ENCODE measurements around the gene NATD1. TPM values are rescaled to one million over a fixed set of nuclear protein-coding genes. Genes with fewer than 3 reads are reported as not detected.

Gene NATD1
- total and polyA plus RNA-seq, 3 donors from 2014 or later = 12.1 to 20.0 (median 17.9) TPM

DNA sequence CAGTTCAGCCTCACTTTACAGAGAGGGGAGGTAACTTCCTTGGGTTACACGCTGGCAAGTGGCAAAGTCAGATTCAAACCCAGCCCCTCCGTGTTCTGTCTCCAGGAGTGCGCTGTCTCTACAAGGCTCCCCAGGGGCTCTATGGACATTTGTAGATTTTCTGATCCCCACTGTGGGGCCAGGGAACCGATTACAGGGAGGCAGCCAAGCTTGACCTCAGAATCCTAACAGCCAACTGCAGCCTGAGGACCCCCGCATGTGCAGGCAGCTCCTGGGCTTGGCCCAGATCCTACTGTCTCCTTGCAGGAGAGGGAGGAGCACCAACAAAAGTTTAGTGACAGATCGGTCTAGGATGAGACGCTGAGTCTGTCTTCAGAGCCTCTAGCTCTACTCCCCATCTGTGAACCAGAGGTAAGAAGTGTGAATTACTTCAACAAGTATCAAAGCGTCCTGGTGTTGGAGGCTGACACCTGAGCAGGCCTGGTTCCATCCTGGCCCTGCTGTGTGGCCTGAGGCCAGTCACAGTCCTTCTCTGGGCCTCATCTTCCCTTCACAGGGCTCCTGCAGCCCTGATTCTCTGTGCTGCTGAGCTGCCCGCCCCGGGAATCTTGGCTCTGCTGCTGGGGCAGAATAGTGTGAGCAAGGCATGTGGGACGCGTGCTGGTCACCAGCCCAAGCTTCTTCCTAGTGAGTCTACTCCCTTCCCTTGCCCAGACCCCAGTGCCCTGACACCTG, 9.2 kb upstream of the NATD1 start:
- Histone ChIP-seq H3K27me3 (no peaks in the 10 kb centered on the region), H3K4me3 (no peak overlapping the region), H3K27ac (no peak overlapping the region), H3K36me3 (ENCODE audit: low read depth, missing control alignments) (no peaks in the 10 kb centered on the region), H3K4me1 (no peaks in the 10 kb centered on the region), H3K9me3 (no peaks in the 10 kb centered on the region)
- WGBS, 2 donors = 71 to 86% methylated on average over 8 to 12 of the region's 12 CpGs
- TF ChIP-seq POLR2A (IDR thresholded peaks at IDR 0.05) = no peak
- TF ChIP-seq, protein P1, sequence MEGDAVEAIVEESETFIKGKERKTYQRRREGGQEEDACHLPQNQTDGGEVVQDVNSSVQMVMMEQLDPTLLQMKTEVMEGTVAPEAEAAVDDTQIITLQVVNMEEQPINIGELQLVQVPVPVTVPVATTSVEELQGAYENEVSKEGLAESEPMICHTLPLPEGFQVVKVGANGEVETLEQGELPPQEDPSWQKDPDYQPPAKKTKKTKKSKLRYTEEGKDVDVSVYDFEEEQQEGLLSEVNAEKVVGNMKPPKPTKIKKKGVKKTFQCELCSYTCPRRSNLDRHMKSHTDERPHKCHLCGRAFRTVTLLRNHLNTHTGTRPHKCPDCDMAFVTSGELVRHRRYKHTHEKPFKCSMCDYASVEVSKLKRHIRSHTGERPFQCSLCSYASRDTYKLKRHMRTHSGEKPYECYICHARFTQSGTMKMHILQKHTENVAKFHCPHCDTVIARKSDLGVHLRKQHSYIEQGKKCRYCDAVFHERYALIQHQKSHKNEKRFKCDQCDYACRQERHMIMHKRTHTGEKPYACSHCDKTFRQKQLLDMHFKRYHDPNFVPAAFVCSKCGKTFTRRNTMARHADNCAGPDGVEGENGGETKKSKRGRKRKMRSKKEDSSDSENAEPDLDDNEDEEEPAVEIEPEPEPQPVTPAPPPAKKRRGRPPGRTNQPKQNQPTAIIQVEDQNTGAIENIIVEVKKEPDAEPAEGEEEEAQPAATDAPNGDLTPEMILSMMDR (IDR thresholded peaks at IDR 0.05) = no peak
- no peak for DNase-seq
- intact Hi-C loops (cut with DNase I; ENCODE audit: low total_unique reads) = no loop called here

DNA sequence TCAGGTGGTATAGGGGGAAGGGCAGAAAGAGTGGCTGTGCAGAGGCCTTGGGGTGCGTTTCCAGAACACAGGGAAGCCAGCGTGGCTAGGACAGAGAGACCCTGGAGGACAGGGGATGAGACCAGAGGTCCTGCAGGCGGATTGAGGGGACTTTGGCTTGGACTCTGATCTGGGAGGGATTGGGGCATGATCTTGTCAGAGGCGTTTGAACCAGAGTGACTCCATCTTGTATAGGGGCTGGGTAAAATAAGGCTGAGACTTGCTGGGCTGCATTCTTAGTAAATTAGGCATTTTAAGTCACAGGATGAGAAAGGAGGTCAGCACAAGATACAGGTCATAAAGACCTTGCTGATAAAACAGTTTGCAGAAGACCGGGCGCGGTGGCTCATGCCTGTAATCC, 5.4 kb upstream of the NATD1 start:
- no peak for DNase-seq
- H3K27ac ChIP-seq = no peak overlapping the region
- no peaks in the 10 kb centered on the region for H3K9me3 ChIP-seq
- no peak for TF ChIP-seq POLR2A (IDR thresholded peaks at IDR 0.05)
- TF ChIP-seq, protein P1 (IDR thresholded peaks at IDR 0.05) = no peak
- no peaks in the 10 kb centered on the region for H3K36me3 ChIP-seq (ENCODE audit: low read depth, missing control alignments)
- intact Hi-C loops (cut with DNase I; ENCODE audit: low total_unique reads) = no loop called here
- H3K27me3 ChIP-seq = no peaks in the 10 kb centered on the region
- 90 to 93% methylated on average over 7 of the region's 7 CpGs for WGBS, 2 donors
- H3K4me1 ChIP-seq = no peaks in the 10 kb centered on the region
- H3K4me3 ChIP-seq = no peak overlapping the region

DNA sequence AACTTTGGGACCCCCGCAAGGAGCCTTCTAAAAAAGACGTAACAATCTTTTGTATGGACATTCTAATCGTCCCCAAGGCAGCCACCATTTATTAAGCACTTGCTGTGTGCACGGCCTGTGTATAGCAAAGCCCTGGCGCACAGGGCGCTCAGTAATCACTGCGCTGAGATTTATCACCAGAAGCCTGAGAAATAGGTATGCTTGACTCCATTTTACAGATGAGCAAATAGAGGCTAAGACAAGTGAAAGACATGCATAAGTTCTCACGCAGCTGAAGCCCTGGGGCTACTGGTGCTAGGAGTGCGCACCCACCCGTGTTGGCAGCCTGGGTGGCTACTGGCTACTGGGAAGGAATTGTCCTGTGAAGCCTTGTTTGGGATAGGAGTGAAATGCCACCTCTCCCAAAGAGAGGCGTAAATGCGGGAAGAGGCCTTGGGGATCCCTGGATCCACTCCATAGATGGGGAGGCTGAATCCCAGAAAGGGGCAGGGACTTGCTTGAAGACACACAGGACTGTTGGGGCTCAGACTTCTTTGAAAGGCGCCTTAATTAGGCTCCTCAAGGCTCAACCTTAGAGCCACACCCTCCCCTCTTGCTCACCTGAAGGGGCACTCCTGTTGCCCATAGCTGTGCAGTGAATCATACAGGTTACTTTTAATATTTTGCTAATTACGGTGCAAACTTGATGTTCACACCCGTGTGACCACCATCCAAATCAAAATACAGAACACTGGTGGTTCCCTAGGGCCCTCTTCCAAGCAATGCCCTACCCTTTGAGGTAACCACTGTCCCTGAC, 634 bp upstream of the NATD1 start:
- TF ChIP-seq, protein P1 (IDR thresholded peaks at IDR 0.05) = no peak
- TF ChIP-seq POLR2A (IDR thresholded peaks at IDR 0.05) = no peak
- no peak for DNase-seq
- H3K27me3 ChIP-seq = no peaks in the 10 kb centered on the region
- WGBS, 2 donors = 33 to 34% methylated on average over 15 of the region's 15 CpGs
- no peaks in the 10 kb centered on the region for H3K9me3 ChIP-seq
- H3K4me1 ChIP-seq = peaks cover 17% of the 10 kb centered on the region
- H3K36me3 ChIP-seq (ENCODE audit: low read depth, missing control alignments) = no peaks in the 10 kb centered on the region
- H3K27ac ChIP-seq = peak overlapping the region; percentile 62 to 79
- intact Hi-C loops (cut with DNase I; ENCODE audit: low total_unique reads) = no loop called here
- peak overlapping the region; percentile 59 to 68 for H3K4me3 ChIP-seq

DNA sequence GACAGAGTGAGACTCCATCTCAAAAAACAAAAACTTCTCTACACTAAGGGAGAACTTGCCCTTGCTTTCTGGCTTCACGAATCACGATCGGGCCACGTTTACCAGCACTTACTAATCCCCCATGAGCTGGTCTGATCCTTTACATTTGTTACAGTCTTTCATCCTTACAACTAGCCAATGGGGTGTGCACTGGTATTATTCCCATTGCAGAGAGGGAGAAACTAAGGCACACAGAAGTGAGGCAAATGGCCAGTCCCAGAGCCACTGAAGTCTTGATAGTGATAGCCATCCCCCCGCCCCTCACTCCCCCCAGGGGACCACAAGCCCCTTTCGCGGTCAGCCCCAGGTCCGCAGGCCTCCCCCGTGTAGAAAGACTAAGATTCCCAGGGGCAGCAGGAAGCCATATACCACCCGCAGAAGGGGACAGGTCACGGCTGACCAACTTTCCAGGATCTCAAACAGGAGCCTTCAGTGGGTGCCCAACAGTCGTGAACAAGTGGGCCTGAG, 868 bp downstream of the NATD1 start:
- 8 to 9% methylated on average over 9 to 12 of the region's 12 CpGs for WGBS, 2 donors
- Histone ChIP-seq H3K27me3 (no peaks in the 10 kb centered on the region), H3K36me3 (ENCODE audit: low read depth, missing control alignments) (no peaks in the 10 kb centered on the region), H3K27ac (peak overlapping the region; percentile 16 to 79), H3K4me1 (peaks cover 17% of the 10 kb centered on the region), H3K9me3 (no peaks in the 10 kb centered on the region), H3K4me3 (peak overlapping the region; percentile 68 to 71)
- no peak for TF ChIP-seq POLR2A (IDR thresholded peaks at IDR 0.05)
- TF ChIP-seq, protein P1 (IDR thresholded peaks at IDR 0.05) = no peak
- DNase-seq = no peak
- intact Hi-C loops (cut with DNase I; ENCODE audit: low total_unique reads) = no loop called here
